ENCODE measurements around the gene SNRPA1. TPM values are rescaled to one million over a fixed set of nuclear protein-coding genes. Genes with fewer than 3 reads are reported as not detected.
"Not testable (repeated sequence)": the region's sequence is repeated elsewhere in the genome, so short reads cannot be mapped to it uniquely, and the experiment has no call there.

SNRPA1 gene
- total RNA-seq, 1 experiment from 2014 or later = 43.0 TPM

DNA sequence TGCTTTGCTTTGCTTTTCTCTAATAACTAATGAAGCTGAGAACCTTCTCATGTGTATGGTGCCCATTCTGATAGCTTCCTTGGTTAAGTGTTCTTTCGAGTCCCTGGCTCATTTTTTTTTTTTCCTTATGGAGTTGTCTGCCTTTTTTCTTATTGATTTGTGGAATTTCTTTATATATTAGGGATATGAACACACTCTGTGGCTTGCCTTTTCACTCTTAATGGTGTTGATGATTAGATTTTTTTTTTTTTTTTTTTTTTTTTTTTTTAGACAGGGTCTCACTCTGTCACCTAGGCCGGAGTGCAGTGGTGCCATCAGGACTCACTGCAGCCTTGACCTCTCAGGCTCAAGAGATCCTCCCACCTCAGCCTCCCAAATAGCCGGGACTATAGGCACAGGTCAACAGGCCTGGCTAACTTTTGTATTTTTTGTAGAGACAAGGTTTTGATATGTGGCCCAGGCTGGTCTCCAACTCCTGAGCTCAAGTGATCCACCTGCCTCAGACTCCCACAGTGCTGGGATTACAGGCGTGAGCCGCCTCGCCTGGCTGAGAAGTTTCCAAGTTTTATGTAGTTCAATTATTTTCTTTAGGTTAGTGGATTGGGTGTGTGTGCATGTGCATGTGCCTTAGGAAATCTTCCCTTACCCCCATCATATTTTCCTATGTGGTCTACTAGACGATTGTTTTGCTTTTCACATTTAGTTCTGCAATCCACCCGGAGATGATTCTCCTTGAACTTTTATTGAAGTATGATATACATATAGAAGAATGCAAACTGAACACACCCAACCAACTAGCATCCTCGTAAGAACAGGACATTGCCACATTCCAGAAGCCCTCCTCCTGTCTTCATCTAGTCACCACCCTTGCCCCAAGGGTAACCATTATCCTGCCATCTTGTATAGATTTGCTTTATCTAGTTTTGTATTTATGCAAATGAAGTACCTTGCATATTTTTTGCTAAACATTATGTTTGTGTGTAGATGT lies 1.7 kb upstream of the SNRPA1 start:
- no peak for DNase-seq (ENCODE audit: low read depth)

DNA sequence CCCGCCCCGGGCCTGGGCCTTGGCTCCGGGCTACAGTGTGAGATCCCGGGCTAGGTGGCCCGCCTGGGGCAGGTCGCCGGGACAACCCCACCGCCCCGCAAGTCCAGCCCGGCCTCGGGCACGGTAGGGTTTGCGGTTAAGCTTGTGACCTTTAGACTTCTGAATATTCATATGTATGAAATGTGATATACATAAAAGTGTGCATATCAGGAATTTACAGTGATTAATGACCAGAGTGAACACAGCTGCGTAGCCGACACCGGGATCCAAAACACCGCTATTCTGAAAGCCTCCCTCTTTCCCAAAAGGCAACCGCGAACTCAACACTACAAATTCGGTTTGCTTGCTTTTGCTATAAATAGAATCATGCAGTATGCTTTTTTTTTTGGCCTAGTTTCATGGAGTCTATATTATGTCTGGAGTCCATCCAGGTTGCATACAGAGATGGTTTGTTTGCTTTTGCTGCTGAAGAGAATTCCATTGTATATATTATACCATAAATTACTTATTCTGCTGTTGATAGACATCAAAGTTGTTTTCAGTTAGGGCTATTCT lies 636 bp upstream of the SNRPA1 start:
- no peak for DNase-seq (ENCODE audit: low read depth)

DNA sequence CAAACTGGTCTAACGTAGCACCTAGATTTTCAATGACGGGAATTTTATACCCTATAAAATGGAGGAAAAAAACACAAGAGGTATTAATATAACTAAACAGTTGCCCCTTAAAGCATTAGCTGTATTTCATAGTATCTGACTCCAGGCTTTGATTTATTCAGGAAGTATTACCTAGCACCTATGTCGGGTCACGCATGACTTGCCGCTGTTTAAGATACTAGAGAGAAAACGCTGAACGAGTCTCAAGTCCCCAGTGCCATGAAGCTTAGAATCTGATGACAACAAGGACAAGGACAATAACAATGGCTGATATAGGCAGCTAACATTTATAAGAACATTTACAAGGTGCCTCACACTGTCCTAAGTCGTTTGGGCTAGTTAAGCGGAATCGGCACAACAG lies 1.9 kb downstream of the SNRPA1 start:
- DNase-seq (ENCODE audit: low read depth) = no peak

DNA sequence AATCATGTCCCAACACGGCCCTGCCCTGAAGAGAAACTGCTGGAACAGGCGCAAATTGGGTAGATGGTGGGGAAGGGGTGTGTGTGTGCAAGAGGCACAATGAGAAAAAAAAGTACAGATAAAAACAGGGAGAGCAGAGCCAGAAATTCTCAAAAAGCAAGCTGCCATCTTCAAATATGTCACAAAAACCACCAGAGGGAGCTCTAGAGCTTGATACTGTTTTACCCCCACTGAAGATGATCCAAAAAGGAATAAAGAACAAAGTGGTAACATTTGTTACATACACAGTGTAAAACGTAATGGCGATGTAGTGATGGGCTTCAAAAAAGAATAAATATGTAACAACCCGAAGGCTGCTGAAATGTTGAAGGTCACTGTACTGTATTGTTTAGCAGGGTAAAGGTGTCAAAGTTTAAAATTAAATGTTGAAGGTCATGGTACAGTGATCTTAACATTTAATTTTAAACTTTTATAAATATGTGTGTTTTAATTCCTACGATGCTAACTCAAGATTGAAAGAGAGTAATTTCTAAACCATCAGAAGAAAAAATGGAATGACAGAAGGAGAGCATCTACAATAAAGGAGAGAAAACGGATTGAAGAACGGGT lies 6.0 kb downstream of the SNRPA1 start:
- peak; percentile 47 for DNase-seq (ENCODE audit: low read depth)

- DNase-seq (ENCODE audit: low read depth) = not testable (repeated sequence)
These were observed 7.7 kb downstream of the SNRPA1 start for GRCh38 chr15:101287342-101287741.

DNA sequence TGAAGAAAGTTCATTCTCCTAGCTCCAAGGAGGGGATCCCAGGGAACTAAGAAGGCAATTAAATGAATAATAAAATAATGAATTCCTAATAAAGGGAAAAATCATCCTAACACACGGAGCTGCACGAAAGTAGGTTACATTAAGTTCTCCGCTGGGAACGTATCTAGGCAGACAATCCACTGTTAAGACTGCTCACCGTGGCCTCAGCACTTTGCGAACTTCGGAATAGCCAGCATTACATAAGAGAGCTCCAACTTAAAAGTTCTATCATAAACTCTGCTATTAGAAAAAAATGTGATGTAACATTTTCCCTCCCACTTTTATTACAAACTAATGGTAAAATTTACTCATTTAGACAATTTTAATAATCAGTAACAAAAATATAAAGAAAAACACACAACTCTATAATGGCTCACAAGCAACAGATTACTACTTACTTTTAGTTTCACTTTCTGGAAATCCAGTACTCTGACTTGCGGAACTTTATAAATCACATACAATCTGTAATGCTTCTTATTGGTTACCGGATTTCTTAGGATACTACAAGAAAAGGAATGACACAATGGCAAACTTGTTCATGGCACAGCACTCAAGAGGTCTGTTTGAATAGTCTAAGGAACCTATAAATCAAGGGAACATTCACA lies 8.5 kb downstream of the SNRPA1 start:
- no peak for DNase-seq (ENCODE audit: low read depth)

DNA sequence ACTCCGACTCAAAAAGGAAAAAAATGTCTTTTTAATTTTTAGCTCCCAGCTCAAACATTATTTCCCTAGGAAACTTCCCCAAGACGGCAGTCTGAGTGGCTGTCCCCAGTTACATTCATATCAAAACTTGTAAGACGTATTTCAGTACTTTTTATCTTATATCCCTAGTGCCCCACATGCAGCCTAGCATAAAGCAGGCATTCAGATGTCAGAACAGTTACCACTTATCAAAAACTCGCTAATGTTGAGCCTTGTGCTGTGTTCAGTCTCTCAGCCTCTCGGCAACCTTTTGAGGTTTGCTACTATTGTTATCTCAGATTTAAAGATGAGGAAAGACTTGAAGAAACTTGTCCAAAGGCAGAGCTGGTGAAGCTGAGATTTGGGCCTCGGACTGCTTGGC lies 11.1 kb downstream of the SNRPA1 start:
- DNase-seq (ENCODE audit: low read depth) = no peak

GRCh38 chr15:101280007-101280406 lies 15.0 kb downstream of the SNRPA1 start:
- no peak for DNase-seq (ENCODE audit: low read depth)

GRCh38 chr15:101277943-101278564 lies 17.0 kb downstream of the SNRPA1 start:
- no peak for DNase-seq (ENCODE audit: low read depth)

- DNase-seq (ENCODE audit: low read depth) = peak; percentile 89
These were observed 17.8 kb downstream of the SNRPA1 start, which contains the start of gene SELENOS for GRCh38 chr15:101277038-101277822. TSS of gene SELENOS (minus strand) at chr15:101277485. CDS start at chr15:101277417, 68 bp downstream.

GRCh38 chr15:101276501-101277037 lies 18.5 kb downstream of the SNRPA1 start:
- DNase-seq (ENCODE audit: low read depth) = peak; percentile 66

DNA sequence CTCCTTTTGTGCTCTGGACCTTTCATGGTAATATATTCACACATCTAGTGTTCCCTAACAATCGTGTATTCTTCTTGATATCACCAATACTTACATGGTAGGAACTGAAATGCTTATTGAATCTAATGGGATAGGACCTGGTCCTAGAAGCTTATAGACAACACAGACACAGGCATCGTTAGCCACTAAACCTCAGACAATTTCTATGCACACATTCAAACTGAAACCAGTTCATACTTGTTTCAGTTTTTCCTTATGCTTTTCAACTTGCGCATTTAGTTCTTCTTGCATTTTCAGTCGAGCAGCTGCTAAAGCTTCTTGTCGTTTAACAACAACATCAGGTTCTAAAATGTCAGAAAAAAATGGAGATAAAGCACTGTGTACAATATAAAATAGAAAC lies 20.0 kb downstream of the SNRPA1 start:
- DNase-seq (ENCODE audit: low read depth) = no peak

- DNase-seq (ENCODE audit: low read depth) = no peak
These were observed 21.5 kb downstream of the SNRPA1 start for GRCh38 chr15:101273534-101273933.

DNA sequence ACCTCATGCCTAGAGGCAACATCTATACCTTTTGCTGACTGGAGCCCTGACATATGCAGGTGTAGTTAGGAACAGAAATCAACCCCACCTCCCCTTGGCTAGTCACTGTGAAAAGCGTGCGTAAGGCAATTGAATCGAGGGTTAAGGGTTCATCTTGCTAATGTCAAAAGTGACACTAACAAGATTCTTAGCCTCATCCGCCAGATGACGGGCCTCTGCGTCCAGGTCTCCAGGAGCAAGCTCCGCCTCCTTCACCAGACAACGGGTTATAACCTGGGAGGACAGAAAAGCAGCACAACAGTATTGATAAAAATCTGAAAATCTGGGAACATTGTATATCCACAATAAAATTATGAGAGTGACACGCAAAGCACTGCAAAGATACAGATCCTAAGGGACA lies 22.5 kb downstream of the SNRPA1 start:
- DNase-seq (ENCODE audit: low read depth) = no peak

DNA sequence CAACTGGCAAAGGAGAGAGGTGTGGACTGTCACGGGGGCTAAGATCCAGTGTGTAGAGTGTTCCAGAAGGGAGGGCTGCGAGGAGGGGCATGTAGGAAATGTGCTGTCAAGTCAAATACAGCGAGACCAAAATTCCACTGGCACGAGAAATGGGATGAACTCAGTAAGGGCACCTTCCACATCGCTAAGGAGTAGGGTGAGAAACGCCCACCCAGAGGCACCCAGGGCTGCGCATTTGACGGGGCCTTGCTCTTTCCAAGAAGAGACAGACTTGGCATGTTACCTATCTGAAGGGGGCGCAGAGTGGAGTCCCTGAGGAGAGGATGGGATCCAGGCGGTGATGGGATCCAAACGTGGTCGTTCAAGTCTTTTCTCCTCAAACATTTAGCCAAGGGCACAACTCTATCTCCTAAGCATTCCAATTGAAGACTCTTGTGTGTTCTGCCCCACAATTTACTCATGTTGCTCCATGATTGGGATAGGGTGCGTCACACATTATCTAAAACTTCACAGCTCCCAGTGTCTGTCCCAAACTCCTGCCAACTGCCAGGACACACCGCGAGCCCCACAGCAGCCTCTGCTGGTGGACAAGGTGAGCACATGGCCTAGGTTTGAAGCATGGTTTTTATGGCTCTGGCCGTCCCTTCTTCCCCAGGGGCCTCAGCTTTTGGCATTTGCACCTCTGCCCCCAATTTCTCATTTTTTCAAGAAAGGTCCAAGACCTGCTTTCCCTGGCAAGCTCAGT lies 25.4 kb downstream of the SNRPA1 start:
- DNase-seq (ENCODE audit: low read depth) = no peak

GRCh38 chr15:101267320-101268104 lies 27.5 kb downstream of the SNRPA1 start:
- peak; percentile 98 for DNase-seq (ENCODE audit: low read depth)

DNA sequence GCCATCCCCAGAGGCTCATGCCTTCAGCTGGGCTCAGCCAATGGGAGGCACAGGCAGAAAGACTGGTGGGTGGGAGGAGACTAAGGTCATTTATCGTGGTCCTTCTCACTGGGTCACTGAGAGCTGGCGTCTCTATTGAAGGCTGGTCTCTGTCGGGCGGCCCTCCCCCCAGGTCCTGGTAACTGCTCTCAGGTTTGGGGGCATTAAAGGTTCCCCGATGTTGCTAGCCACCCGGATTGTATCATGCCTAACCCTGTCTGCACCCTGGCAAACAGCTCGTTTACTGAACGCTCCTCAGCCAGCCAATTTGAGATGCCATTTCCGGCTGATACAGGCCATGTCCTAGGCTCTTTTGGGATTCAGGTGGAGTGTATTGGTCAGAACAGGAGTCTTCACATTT lies 28.3 kb downstream of the SNRPA1 start:
- DNase-seq (ENCODE audit: low read depth) = no peak

DNA sequence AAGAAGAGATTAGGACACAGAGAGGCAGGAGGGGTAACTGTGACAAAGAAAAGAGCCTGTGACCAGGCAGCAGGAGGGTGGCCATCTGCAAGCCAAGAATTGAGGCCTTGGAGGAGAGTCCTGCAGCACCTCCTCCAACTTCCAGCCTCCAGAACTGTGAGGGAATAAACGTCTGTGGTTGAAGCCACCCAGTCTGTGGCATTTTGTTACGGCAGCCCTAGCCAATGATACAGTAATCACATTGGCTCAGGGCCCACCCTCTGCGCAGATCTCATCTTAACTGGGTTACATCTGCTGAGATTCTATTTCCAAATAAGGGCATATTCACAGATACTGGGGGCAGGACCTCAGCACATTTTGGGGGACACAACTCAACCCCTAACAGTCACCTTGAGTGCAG lies 29.0 kb downstream of the SNRPA1 start:
- DNase-seq (ENCODE audit: low read depth) = peak; percentile 93

Measured in RPMI7951 (cell line).